ENCODE data around the gene CNTROB. TPM values are rescaled to one million over a fixed set of nuclear protein-coding genes. Genes with fewer than 3 reads are reported as not detected.
A peak's percentile ranks its signal among the peaks of the same experiment; 100 is the strongest.
"Not testable (repeated sequence)": the region's sequence is repeated elsewhere in the genome, so short reads cannot be mapped to it uniquely, and the experiment has no call there.

Gene CNTROB
- polyA plus RNA-seq, 4 donors: 42.0 to 67.5 (median 57.0) TPM

DNA sequence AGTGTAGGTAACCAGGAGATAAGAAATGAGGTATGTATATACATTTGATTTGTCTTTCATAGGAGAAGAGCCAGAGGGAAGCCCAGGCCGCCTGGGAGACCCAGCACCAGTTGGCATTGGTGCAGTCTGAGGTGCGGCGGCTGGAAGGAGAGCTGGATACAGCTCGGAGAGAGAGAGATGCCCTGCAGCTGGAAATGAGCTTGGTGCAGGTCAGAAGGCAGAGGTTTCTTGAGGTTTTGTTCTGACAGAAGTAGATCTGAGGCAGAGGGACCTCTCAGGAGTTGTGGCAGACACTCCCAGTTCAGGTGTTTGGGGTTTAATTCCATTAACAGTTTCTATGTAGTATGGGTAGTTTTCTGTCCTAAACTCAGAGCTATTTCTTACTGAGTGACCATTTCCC lies 8.0 kb downstream of the CNTROB start:
- DNase-seq (ENCODE audit: low read depth in 4 of 4, low spot score in 2 of 4): no peak

DNA sequence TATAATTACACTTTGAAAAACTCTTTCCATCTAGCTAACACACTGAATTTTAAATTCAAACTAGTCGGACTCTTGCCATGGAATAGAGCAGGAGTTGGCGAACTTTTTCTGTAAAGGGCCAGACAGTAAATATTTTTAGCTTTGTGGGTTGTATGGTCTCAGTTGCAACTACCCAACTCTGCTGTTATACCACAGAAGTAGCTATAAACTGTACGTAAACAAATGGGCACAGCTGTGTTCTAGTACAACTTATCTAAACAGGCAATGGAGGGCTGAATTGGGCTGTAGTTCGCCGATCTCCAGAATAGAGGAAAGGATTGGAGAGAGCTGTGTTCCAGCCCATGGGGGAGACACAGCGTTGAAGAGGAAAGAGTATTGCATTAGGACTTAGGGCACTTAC lies 8.7 kb downstream of the CNTROB start:
- no peak for DNase-seq (ENCODE audit: low read depth in 4 of 4, low spot score in 2 of 4)

DNA sequence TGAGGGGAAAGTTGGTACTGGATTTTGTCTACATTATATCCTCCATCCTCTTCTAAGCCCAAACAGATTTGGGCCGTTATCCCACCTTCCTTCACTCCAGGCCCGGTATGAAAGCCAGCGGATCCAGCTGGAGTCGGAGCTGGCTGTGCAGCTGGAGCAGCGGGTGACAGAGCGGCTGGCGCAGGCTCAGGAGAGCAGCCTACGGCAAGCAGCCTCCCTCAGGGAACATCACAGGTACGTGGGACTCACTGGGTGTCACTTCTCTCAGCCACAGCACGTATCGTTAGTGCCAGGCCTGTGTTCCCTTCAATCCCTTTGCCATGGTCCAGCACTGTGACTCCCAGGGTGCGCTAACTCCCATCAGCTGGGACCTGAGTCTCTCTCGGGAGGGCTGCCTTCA lies 11.3 kb downstream of the CNTROB start:
- no peak for DNase-seq (ENCODE audit: low read depth in 4 of 4, low spot score in 2 of 4)

DNA sequence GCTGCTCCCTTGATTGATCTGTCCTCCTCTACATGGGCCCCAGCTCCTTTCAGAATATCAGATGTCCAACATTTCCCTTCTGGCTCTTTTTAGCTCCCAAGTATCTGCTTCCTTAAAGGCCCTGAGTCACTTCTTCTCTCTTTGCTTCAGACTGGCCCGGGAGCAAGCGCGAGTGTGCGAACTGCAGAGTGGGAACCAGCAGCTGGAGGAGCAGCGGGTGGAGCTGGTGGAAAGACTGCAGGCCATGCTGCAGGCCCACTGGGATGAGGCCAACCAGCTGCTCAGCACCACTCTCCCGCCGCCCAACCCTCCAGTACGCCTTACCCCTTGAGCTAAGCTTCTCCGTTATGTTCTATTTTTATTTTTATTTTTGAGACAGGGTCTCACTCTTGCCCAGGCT lies 12.3 kb downstream of the CNTROB start:
- DNase-seq (ENCODE audit: low read depth in 4 of 4, low spot score in 2 of 4): no peak

DNA sequence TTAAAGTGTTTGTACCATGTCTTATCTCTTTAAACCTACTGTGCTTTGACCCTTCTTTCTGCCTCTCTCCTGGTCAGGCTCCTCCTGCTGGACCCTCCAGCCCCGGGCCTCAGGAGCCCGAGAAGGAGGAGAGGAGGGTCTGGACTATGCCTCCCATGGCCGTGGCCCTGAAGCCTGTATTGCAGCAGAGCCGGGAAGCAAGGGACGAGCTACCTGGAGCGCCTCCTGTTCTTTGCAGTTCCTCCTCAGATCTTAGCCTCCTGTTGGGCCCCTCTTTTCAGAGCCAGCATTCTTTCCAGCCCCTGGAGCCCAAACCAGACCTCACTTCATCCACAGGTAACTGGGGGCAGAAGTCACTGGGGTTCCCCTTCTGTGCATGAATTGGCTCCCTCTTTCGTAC lies 13.6 kb downstream of the CNTROB start:
- no peak for DNase-seq (ENCODE audit: low read depth in 4 of 4, low spot score in 2 of 4)

DNA sequence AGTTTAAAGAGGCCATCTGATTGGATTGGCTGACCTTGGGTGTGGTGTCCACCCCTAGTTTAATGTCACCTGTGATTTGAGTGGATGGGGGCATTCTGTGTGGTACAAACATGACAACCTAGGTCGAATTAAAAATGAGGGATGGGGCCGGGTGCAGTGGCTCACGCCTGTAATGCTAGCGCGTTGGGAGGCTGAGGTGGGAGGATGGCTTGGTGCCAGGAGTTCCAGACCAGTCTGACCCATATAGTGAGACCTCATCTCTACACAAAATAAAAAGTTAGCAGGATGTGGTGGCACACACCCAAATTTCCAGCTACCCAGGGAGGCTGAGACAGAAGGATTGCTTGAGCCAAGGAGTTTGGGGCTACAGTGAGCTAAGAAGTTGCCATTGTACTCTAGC lies 14.4 kb downstream of the CNTROB start:
- DNase-seq (ENCODE audit: low read depth in 4 of 4, low spot score in 2 of 4): no peak

DNA sequence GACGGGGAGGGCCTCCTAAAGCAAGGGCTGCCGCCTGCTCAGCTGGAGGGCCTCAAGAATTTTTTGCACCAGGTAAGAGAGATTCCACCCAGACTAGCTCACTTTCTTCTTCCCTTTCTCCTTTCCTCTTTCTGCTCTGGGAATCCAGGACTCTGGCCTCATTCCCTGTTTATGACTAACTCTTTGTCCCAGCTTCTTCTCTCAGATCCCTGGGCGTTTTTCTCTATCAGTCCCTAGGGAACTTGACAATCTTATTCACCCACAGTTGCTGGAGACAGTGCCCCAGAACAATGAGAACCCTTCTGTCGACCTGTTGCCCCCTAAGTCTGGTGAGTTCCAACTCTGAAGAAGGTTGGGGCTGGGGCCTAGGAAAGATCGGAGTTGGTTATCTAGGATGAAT lies 15.6 kb downstream of the CNTROB start:
- no peak for DNase-seq (ENCODE audit: low read depth in 4 of 4, low spot score in 2 of 4)

DNA sequence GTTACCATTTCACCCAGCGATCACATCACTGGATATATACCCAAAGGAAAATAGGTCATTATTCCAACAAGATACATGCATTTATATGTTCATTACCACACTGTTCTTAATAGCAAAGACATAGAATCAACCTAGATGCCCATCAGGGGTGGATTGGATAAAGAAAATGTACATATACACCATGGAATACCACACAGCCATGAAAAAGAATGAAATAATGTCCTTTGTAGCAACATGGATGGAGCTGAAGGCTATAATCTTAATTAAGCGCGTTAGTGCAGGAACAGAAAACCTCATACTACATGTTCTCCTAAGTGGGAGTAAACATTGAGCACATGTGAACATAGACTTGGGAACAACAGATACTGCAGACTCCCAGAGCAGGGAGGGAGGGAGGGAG lies 18.6 kb downstream of the CNTROB start:
- DNase-seq (ENCODE audit: low read depth in 4 of 4, low spot score in 2 of 4): no peak

DNA sequence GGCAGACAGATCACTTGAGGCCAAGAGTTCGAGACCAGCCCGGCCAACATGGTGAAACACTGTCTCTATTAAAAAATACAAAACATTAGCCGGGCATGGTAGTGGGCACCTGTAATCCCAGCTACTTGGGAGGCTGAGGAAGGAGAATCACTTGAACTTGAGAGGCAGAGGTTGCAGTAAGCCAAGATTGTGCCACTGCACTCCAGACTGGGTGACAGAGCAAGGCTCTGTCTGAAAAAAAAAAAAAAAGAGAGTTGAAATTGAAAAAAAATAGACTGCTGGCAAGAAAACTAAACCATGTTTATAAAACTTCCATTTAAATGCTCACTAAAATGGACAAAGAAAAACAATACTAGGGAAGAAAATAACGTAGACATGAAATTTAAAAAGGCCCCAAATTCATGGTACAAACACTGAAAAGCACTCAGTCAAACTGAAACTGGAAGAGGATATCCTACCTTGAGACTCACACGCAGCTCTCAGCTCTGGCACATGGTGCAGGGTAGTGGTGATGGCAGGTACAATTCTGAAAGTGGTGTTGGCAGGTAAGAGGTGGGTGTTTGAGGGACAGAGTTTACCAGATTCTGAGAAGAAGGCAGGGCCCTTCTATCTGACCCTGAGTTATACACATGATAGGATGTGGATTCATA lies 19.3 kb downstream of the CNTROB start:
- no peak for DNase-seq (ENCODE audit: low read depth in 4 of 4, low spot score in 2 of 4)

DNA sequence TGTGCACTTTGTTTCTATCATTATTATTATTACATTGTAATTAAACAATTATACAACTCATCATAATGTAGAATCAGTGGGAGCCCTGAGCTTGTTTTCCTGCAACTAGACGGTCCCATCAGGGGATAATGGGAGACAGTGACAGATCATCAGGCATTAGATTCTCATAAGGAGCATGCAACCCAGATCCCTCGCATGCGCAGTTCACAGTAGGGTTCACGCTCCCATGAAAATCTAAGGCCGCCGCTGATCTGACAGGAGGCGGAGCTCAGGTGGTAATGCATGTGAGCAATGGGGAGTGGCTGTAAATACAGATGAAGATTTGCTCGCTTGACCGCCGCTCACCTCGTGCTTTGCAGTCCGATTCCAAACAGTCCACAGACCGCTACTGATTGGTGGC lies 21.3 kb downstream of the CNTROB start:
- DNase-seq (ENCODE audit: low read depth in 4 of 4, low spot score in 2 of 4): not testable (repeated sequence)

DNA sequence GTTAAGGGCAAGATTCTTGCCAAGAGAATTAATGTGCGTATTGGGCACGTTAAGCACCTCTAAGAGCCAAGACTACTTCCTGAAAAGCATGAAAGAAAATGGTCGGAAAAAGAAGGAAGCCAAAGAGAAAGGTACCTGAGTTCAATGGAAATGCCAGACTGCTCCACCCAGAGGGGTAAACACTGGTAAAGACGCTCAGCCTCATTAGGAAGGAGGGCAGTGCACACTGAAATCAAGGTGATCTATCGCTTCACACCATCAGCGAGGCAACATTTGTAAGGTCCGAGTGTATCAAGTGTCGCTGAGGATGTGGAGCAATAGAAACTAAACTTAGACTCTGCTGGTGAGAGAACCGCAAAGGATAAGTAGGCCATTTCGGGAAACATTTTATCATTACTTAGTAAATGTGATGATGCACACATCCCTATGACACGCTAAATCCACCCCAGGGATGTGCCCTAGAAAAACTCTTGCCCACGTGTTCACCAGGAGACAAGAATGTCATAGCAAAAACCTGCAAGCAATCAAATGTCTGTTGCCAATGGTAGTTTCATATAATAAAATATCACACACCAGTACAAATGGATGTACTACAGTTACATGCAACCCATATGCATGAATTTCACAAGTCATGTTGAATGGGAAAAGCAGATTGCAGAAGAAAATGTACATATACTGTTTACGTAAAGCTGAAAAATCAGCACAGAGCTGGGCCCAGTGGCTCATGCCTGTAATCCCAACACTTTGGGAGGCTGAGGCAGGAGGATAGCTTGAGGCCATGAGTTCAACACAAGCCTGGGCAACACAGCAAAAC lies 23.6 kb downstream of the CNTROB start:
- no peak for DNase-seq (ENCODE audit: low read depth in 4 of 4, low spot score in 2 of 4)

DNA sequence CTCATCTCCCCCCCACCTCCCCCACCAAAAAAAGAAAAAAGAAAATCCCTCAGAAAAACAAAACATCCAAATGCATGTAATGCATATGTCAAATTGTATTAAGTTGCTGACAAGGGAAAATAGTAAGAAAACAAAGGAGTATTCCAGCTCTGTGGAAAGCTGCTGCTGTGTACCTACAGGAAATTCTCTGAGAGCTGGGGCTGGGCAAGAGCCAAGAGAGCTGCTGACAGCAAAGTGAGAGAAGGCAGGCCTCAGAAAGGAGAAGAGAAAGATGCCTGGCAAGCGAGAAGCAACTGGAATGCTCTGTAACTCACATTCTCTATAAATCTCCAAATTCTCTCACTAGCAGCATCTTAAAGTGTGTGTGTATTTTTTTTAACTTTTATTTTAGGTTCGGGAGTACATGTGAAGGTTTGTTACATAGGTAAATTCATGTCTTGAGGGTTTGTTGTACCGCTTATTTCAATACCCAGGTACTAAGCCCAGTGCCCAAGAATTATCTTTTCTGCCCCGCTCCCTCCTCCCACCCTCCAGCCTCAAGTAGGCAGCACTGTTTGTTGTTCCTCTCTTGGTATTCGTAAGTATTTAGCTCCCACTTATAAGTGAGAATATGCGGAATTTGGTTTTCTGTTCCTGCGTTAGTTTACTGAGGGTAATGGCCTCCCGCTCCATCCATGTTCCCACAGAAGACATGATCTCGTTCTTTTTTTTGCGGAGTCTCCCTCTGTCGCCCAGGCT lies 24.4 kb downstream of the CNTROB start:
- DNase-seq (ENCODE audit: low read depth in 4 of 4, low spot score in 2 of 4): peak in 2 of 4 donors; percentile 1 to 10

DNA sequence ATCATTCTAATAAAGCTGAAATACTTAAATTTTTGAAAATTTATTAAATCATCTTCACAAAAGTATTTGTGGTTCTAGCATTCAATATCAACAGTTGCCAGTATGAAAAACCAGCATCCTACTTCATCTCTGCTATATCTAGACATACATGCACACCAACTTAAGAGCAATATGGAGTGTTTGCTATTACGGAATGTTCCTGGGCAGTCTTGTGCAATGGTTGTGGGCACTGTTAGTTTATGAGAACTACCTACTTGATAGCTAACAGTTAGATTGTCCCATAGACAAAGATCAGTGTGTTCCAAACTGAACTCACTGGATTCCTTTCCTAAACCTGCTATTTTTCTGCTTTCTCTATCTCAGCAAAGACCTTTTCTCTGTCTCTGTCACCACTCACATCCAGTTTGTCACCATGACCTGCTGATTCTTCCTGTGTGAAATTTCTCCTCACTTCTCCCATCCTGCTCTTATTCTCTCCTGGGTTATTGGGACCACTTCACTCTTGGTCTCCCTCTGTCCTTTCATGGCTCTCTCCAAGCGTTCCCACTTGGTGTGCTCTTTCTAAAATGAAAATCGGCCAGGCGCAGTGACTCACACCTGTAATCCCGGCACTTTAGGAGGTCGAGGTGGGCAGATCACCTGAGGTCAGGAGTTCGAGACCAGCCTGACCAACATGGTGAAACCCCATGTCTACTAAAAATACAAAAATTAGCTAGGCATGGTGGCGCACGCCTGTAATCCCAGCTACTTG lies 27.7 kb downstream of the CNTROB start:
- no peak for DNase-seq (ENCODE audit: low read depth in 4 of 4, low spot score in 2 of 4)

DNA sequence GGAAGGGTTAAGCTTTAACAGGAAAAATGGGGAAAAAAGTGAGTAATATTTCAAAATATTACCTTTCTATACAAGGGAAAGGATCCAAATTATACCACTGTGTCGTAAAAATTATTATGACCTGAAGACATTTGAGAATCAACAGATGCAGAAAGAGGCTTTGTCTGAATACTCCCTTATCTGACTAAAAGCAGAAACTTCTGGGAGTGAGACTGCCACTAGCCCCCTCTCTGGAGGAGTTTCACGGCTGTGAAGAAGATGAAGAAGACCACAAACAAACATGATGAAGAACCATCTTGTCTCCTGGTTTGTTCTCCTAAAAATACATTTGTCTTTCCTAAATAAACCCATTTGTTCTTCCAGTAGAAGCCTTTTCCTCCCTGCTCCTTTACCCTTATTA lies 29.4 kb downstream of the CNTROB start:
- DNase-seq (ENCODE audit: low read depth in 4 of 4, low spot score in 2 of 4): no peak

DNA sequence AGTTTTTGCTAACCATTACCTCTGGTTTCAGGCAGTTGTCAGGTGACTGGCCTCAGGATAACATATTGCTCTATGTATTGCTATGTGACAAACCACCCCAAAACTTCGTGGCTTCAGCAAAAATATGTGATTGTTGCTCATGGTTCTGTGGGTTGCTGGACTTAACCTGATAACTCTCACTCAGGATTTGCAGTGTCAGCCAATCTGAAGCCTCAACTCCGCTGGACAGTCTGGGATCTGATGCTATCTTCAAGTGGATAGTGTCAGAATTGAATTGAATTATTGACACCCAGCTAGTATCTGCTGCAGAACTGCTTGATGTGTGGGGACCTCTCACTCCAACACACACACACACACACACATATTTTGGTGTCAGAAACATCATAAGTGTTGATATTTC lies 35.7 kb downstream of the CNTROB start:
- DNase-seq (ENCODE audit: low read depth in 4 of 4, low spot score in 2 of 4): no peak

DNA sequence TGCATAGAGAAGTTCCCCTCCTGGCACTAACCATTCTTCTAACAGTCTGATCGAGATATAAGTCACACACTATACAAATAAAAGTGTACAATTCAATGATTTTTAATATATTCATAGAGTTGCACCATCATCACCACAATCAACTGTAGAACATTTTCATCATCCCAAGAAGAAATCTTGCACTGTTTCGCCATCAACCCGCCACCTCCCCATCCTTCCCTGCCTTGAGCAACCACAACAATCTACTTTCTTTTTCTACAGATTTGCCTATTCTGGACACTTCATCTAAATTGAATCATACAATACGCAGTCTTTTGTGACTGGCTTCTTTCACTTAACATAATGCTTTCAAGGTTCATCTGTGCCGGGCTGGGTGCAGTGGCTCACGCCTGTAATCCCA lies 37.4 kb downstream of the CNTROB start:
- DNase-seq (ENCODE audit: low read depth in 4 of 4, low spot score in 2 of 4): no peak

DNA sequence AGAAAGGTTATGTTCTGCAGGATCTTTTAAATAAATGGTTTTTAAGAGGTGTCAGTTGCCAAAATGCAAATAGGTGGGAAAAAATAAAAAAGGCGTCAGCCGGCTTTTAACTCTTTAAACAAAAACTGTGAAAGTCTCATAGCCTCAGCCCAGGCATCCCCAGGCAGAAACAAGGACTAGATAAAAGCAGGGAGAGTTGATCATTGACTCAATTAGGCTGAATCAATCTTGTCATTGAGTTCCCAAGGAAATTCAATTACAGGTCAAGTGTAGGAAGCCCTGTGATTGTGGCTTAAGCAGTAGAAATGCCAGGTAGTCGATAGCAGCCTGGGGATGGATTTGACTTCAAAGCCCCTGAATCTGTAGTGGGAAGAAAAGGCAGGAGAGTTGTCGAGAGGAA lies 39.6 kb downstream of the CNTROB start:
- DNase-seq (ENCODE audit: low read depth in 4 of 4, low spot score in 2 of 4): no peak

DNA sequence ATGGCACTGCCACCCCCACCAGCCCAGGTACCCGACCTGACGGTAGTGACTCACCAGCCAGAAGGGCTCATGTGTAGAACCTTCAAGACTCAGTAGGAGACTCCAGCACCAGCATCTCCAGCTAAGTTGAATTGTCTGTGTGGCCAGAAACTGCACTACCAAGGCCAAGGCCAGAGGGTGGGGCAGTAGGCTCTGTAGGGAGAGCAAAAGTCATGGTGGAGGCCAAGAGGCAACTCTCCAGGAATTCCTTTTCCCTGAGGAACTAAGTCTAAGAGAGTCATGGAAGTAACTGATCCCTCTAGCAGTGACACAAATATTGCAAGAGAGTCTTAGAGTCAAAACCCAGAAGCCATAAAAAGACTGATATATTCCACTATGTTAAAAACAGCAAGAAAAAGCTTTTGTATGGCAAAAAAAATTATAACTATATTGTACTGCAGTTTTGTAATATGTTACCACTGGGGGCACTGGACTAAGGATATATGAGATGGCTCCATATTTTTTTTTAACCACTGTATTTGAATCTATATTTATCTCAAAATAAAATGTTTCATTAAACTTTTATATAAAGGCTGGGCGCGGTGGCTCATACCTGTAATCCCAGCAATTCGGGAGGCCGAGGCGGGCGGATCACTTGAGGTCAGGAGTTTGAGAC lies 40.3 kb downstream of the CNTROB start:
- DNase-seq (ENCODE audit: low read depth in 4 of 4, low spot score in 2 of 4): no peak

DNA sequence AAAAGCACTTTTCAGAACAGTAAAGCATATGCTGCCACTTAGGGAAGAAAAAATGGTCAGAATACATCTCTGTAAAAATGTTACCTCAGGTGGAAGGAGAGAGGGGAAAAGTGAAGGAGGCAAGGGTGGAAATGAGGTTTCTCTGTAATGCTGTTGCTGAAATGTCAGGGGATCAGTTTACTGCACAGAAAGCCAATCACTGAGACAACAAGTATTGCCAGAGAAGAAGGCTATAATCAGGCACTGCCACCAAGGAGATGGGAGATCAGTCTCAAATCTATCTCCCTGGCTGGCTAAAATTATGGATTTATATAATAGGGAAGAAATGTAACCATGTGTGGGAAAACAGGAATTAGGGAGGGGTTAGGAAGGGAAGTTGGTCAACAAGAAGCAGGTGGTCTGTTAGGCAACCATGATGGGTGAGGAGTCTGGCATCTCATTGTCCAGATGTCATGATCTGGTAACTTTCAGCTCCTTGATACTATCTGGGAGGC lies 42.7 kb downstream of the CNTROB start:
- no peak for DNase-seq (ENCODE audit: low read depth in 4 of 4, low spot score in 2 of 4)

DNA sequence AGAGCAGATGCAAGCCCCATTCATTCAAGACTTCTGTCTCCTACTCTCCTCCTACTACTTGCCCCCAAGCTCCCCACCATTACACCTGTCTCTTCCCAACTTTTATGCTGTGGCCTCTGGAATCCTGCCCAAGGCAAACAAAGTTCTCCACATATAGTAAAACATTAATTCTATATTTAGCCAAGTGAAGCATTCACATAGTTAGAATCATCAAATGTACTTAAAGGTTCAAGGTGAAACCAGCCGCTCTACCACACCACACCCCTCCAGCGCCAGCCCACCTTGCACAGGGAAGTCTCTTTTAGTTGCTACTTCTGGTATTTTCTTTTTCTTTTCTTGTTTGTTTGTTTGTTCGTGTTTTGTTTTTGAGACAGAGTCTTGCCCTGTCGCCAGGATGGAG lies 45.0 kb downstream of the CNTROB start:
- DNase-seq (ENCODE audit: low read depth in 4 of 4, low spot score in 2 of 4): no peak

Data from left renal cortex interstitium (tissue), 4 donors.